GM21390 (cell line): Measurements from ENCODE around the gene CCDC201.
"Not testable (repeated sequence)": the region's sequence is repeated elsewhere in the genome, so short reads cannot be mapped to it uniquely, and the experiment has no call there.

Experiments used
- ATAC-seq: cut with Tn5 transposase; IDR thresholded peaks from one replicate; pipeline ENCODE4 v1.9.1; 2021; ENCODE audit not compliant: unreplicated experiment

The CCDC201 gene

GRCh38 chr7:45827731-45828130, 45.2 kb downstream of the CCDC201 start:
- ATAC-seq = not testable (repeated sequence)

DNA sequence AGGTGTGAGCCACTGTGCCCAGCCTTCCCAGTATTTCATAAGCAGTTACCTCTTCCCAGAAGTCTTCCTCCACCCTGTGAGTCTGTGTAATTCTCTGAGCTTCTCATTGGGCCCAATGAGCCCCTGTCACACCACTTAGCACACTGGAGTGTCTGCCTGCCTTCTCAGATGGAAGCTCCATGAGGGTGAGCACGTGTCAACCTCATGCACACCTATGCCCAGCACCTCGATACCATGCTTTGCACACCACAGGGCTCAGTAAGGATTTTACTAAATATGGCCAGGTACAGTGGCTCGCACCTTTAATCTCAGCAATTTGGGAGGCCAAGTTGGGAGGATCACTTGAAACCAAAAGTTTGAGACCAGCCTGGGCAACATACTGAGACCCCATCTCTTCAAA, 46.3 kb downstream of the CCDC201 start:
- ATAC-seq = not testable (repeated sequence)

- ATAC-seq = not testable (repeated sequence)
These were observed 54.1 kb downstream of the CCDC201 start for GRCh38 chr7:45818763-45819162.

- not testable (repeated sequence) for ATAC-seq
These were observed 55.0 kb downstream of the CCDC201 start for GRCh38 chr7:45817913-45818312.

- not testable (repeated sequence) for ATAC-seq
These were observed 55.9 kb downstream of the CCDC201 start for GRCh38 chr7:45817016-45817415.

DNA sequence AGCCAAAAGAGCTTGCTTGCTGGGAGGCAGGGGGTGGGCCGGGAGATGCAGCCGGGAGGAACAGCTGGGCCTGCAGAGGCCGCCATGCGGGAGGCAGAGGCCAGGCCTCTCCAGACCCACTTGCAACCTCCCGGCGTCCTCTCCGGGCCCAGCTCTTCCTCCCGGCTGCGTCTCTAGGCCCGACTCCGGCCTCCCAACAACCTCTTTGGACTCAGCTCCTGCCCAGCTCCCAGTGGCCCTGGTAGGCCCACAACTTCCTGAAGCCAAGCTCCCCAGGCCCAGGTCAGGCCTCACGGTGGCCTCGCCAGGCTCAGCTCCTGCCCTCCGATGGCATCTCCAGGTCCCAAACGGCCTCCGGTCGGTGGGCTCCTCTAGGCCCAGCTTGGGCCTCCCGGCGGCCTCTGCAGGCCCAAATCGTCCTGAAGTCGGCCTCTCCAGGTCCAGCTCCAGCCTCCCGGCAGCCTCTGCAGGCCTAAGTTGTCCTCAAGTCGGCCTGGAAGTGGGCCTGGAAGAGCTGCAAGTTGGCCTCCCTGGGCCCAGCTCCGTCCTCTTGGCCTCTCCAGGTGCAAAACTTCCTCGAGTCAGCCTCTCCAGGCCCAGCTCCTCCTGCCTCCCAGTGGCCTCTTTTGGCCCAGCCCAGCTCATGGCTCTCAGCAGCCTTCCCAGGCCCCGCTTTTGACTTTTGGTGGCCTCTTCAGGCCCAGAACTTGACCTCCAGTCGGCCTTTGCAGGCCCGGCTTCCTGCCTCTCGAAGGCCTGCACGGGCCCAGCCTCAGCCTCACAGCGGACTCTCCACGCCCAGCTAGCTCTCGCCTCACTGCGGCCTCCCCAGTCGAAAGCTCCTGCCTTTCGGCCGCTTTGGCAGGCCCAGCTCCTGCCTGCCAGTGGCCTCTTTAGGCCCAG, 58.4 kb downstream of the CCDC201 start:
- not testable (repeated sequence) for ATAC-seq

- ATAC-seq = not testable (repeated sequence)
These were observed 59.1 kb downstream of the CCDC201 start for GRCh38 chr7:45813771-45814170.

GRCh38 chr7:45812946-45813345, 59.9 kb downstream of the CCDC201 start:
- no peak for ATAC-seq

DNA sequence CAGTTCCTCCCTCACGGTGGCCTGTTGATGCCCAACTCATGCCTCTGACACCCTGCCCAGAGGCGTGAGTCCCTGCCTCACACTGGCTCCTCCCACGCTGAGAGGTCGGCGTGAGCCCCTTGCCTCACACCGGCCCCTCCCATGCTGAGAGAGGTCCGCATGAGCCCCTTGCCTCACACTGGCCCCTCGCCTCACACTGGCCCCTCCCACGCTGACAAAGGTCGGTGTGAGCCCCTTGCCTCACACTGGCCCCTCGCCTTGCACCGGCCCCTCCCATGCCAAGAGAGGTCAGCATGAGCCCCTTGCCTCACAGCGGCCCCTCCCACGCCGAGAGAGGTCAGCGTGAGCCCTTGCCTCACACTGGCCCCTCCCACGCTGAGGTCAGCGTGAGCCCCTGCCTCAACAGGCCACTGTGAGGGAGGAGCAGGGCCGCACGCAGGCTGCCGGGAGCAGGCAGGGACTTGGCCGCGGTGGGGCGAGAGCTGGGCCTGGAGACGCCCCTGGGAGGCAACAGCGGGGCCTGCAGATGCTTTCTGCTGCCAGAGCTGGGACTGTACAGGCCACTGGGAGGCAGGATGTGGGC, 61.1 kb downstream of the CCDC201 start:
- ATAC-seq = not testable (repeated sequence)

GRCh38 chr7:45810451-45811005, 62.4 kb downstream of the CCDC201 start:
- not testable (repeated sequence) for ATAC-seq
